ENCODE data around the gene DLD.
"Not testable (repeated sequence)": the region's sequence is repeated elsewhere in the genome, so short reads cannot be mapped to it uniquely, and the experiment has no call there.

Gene DLD

GRCh38 chr7:107876916-107877315 is 14.1 kb upstream of the DLD start:
- no peak overlapping the region for H3K4me3 ChIP-seq (ENCODE audit: low read depth, low read length)
- TF ChIP-seq CTCF (IDR thresholded peaks at IDR 0.05; ENCODE audit: borderline replicate concordance, insufficient read depth, low read depth, low read length): no peak

GRCh38 chr7:107877731-107878382 is 13.1 kb upstream of the DLD start:
- no peak for TF ChIP-seq CTCF (IDR thresholded peaks at IDR 0.05; ENCODE audit: borderline replicate concordance, insufficient read depth, low read depth, low read length)
- H3K4me3 ChIP-seq (ENCODE audit: low read depth, low read length): no peak overlapping the region

GRCh38 chr7:107878636-107879035 is 12.3 kb upstream of the DLD start:
- no peak for TF ChIP-seq CTCF (IDR thresholded peaks at IDR 0.05; ENCODE audit: borderline replicate concordance, insufficient read depth, low read depth, low read length)
- H3K4me3 ChIP-seq (ENCODE audit: low read depth, low read length): no peak overlapping the region

GRCh38 chr7:107879400-107880035 is 11.5 kb upstream of the DLD start:
- TF ChIP-seq CTCF (IDR thresholded peaks at IDR 0.05; ENCODE audit: borderline replicate concordance, insufficient read depth, low read depth, low read length): peak; percentile 56
- H3K4me3 ChIP-seq (ENCODE audit: low read depth, low read length): no peak overlapping the region

GRCh38 chr7:107882766-107883165 is 8.2 kb upstream of the DLD start:
- no peak for TF ChIP-seq CTCF (IDR thresholded peaks at IDR 0.05; ENCODE audit: borderline replicate concordance, insufficient read depth, low read depth, low read length)
- no peak overlapping the region for H3K4me3 ChIP-seq (ENCODE audit: low read depth, low read length)

- no peak overlapping the region for H3K4me3 ChIP-seq (ENCODE audit: low read depth, low read length)
- TF ChIP-seq CTCF (IDR thresholded peaks at IDR 0.05; ENCODE audit: borderline replicate concordance, insufficient read depth, low read depth, low read length): no peak
Measured at GRCh38 chr7:107884066-107884818, 6.7 kb upstream of the DLD start.

GRCh38 chr7:107887827-107888226 is 3.2 kb upstream of the DLD start:
- H3K4me3 ChIP-seq (ENCODE audit: low read depth, low read length): not testable (repeated sequence)

Measured in GM12875 (cell line).